HFFc6 (cell line): ENCODE results near the gene LRRTM3. TPM values are rescaled to one million over a fixed set of nuclear protein-coding genes. Genes with fewer than 3 reads are reported as not detected.

ENCODE experiments used
- DNase-seq: peaks from one replicate; pipeline ENCODE4 v3.0.0-alpha.2; 2018
- H3K27ac Mint-ChIP-seq: 2 replicates; pipeline ENCODE4 v1.8.0; 2020; ENCODE audit warnings: mild to moderate bottlenecking, mixed read lengths
- H3K27me3 Mint-ChIP-seq: 2 replicates; pipeline ENCODE4 v1.8.0; 2021; ENCODE audit warnings: mild to moderate bottlenecking, moderate library complexity, mixed read lengths; ENCODE audit not compliant: insufficient read depth
- H3K36me3 Mint-ChIP-seq: 2 replicates; pipeline ENCODE4 v1.8.0; 2021; ENCODE audit warnings: low read depth, mixed read lengths
- H3K4me1 Mint-ChIP-seq: 2 replicates; pipeline ENCODE4 v1.8.0; 2020; ENCODE audit warnings: low read depth, mixed read lengths
- H3K4me3 Mint-ChIP-seq: 2 replicates; pipeline ENCODE4 v1.8.0; 2020; ENCODE audit warnings: mild to moderate bottlenecking, moderate library complexity, mixed read lengths
- H3K9me3 Mint-ChIP-seq: 2 replicates; pipeline ENCODE4 v1.8.0; 2020; ENCODE audit warnings: mild to moderate bottlenecking, mixed read lengths
- total RNA-seq, 6 experiments: library from RNA; stranded (reverse); fragmentation: NEBNext Ultra II Directional; extraction: Animal tissue kit (Norgen Biotek cat#: 25700); gene quantifications; 2 replicates in 1 of 6; 3 replicates in 5 of 6; pipeline ENCODE4 v1.2.3, GENCODE V29; 2021
- TF ChIP-seq, protein P1 (sequence below): fragments of 200-600 bp; sonication (generic); IDR thresholded peaks from 2 replicates; pipeline ENCODE4 v1.5.0; 2021; ENCODE audit warnings: antibody characterized with exemption, mild to moderate bottlenecking

LRRTM3 gene
- total RNA-seq, 6 experiments from 2014 or later: not detected

DNA sequence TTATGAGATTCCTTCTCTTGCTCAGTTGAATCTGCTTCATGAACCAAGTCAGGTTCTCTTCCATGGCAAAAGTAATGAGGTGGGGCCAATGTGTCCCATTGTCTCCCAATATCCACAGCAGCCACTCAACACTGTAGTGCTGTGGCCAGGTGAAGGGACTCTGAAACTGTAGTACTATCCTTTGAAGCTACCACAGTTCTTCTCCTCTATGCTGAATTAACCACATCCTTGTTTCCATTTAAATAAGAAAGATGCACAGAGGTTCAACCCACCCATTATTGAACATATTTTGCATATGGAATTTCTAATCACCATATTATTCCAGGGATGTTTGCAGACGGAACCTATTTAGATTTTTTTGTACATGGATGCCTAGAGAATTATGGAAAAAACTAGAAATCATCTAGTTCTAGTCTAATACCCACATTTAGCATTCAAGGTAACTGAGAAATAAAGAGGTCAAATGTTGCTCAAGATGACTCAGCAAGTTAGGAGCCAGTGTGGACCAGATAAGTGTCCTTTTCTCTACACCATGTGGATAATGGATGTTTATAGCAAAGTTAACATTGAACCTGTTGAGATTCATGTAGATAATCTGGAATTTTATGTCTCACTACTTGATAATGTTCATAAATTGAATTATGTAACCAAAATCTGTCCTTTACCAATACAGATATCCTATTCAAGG, 64.5 kb downstream of the LRRTM3 start:
- no peaks in the 10 kb centered on the region; the same call in 1 of the 2 replicates for H3K36me3 Mint-ChIP-seq
- TF ChIP-seq, protein P1, sequence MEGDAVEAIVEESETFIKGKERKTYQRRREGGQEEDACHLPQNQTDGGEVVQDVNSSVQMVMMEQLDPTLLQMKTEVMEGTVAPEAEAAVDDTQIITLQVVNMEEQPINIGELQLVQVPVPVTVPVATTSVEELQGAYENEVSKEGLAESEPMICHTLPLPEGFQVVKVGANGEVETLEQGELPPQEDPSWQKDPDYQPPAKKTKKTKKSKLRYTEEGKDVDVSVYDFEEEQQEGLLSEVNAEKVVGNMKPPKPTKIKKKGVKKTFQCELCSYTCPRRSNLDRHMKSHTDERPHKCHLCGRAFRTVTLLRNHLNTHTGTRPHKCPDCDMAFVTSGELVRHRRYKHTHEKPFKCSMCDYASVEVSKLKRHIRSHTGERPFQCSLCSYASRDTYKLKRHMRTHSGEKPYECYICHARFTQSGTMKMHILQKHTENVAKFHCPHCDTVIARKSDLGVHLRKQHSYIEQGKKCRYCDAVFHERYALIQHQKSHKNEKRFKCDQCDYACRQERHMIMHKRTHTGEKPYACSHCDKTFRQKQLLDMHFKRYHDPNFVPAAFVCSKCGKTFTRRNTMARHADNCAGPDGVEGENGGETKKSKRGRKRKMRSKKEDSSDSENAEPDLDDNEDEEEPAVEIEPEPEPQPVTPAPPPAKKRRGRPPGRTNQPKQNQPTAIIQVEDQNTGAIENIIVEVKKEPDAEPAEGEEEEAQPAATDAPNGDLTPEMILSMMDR: no peak
- H3K27ac Mint-ChIP-seq: no peak overlapping the region
- no peaks in the 10 kb centered on the region for H3K4me1 Mint-ChIP-seq
- H3K4me3 Mint-ChIP-seq: no peak overlapping the region
- DNase-seq: no peak
- no peaks in the 10 kb centered on the region for H3K27me3 Mint-ChIP-seq
- peaks cover 17% of the 10 kb centered on the region for H3K9me3 Mint-ChIP-seq

DNA sequence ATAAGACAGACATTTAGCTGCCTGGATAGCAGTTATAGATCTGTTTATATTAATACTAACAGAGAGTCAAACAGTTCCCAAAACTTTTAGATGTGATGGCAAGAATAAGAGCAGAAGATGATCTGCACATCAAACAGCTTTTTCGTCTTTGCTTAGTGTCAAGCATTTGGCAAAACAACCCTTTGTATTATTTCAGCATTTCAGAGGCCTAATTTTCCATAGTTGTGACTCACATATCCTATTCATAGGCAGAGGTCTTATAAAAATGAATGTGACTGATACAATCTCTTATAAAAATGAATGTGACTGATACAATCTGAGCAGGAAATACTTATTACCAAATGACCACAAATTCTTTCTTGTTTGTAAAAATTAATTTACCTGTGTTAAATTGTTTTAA, 71.2 kb downstream of the LRRTM3 start:
- Mint-ChIP-seq H3K9me3 (peaks cover 13% of the 10 kb centered on the region), H3K27me3 (no peaks in the 10 kb centered on the region)
- DNase-seq: no peak

DNA sequence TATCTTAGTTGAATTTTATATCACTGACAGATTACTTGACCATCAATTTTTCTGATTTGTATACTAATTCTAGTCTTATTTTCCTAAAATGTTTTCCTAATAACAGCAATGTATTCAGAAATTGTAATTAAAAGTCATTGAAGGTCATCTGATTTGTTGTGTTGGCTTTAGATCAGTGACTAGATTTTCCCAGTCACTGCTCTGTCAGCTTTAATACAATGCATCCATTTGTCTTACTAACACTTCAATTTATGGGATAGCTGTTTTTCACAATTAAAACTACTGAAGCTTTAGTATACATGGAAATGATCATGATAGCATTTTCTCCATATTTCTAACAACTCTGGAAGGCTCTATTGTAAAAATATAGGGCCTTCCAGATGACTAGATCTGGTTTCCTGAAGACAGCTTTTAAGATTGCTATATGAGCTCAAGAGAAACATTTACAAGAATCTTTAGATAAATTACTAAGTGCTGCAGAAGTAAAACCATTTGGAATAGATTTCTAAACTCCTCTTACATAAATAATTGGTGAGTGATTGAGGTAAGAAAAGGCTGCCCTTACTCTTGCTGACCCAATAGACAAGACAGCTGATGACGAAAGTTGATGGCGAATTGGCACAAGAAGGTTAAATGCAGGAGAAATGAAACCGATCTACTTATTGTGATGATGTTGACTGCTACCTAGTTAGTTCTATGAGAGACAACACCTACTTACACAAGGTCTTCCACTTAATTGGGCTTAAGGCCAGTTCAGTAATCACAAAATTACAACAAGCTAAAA, 74.1 kb downstream of the LRRTM3 start:
- peaks cover 22% of the 10 kb centered on the region for H3K9me3 Mint-ChIP-seq
- H3K4me3 Mint-ChIP-seq: no peak overlapping the region
- H3K36me3 Mint-ChIP-seq: no peaks in the 10 kb centered on the region; the same call in 1 of the 2 replicates
- TF ChIP-seq, protein P1: no peak
- no peak for DNase-seq
- no peaks in the 10 kb centered on the region for H3K27me3 Mint-ChIP-seq
- no peak overlapping the region for H3K27ac Mint-ChIP-seq
- H3K4me1 Mint-ChIP-seq: no peaks in the 10 kb centered on the region

More for the DNA sequence above, 71.2 kb downstream of the LRRTM3 start:
- no peak overlapping the region for H3K27ac Mint-ChIP-seq
- H3K4me1 Mint-ChIP-seq: no peaks in the 10 kb centered on the region
- no peak overlapping the region for H3K4me3 Mint-ChIP-seq
- TF ChIP-seq, protein P1: no peak
- H3K36me3 Mint-ChIP-seq: no peaks in the 10 kb centered on the region; the same call in 1 of the 2 replicates

DNA sequence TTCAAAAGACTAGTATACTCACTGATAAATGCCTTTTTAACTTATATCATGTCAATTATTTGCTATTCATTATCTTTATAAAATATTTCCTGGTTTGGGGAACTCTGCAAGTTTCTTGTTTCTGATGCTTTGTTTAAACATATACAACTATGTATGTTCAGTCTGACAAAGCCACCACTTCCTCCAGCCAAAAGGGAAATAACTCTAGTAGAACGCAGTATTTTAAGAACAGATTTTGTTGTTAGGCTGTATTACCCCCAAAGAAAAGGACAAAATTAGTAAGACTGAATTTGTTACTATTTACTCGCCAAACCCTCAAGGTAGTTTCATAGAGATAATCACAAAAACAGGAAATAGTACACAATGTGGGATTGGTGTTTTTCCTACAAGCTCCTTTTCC, 78.9 kb downstream of the LRRTM3 start:
- Mint-ChIP-seq H3K27ac (no peak overlapping the region), H3K36me3 (no peaks in the 10 kb centered on the region), H3K4me3 (no peak overlapping the region), H3K27me3 (no peaks in the 10 kb centered on the region), H3K9me3 (peaks cover 26% of the 10 kb centered on the region), H3K4me1 (no peaks in the 10 kb centered on the region)
- TF ChIP-seq, protein P1: no peak
- DNase-seq: no peak

DNA sequence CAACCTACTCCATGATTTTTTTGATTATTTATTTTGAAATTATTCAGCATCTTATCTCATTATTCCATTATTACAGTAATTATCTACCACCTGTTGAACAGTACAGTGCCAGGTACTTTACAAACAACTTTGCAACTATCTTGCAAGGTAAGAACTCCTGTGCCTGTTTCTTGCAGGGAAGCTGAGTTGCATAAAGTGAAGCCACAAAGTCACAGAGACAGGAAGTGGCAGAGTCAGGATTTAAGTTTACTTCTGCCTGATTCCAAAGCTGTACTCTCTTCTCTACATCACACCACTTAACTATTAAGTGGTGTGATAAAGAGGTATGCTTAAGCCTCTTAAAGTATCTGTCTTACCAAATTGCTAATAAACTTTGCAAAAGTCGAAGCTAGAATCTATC, 80.1 kb downstream of the LRRTM3 start:
- Mint-ChIP-seq H3K36me3 (no peaks in the 10 kb centered on the region), H3K27me3 (no peaks in the 10 kb centered on the region), H3K9me3 (peaks cover 30% of the 10 kb centered on the region), H3K27ac (no peak overlapping the region), H3K4me3 (no peak overlapping the region), H3K4me1 (no peaks in the 10 kb centered on the region)
- no peak for DNase-seq
- TF ChIP-seq, protein P1: no peak
